ENCODE data around the gene LAYN. TPM values are rescaled to one million over a fixed set of nuclear protein-coding genes. Genes with fewer than 3 reads are reported as not detected.

Gene LAYN
- total and polyA plus RNA-seq, 2 of the 13 experiments (the other 11 are each of a cell fraction or from before 2014, with no cell fraction given) = 0.17 TPM; not detected in 1

DNA sequence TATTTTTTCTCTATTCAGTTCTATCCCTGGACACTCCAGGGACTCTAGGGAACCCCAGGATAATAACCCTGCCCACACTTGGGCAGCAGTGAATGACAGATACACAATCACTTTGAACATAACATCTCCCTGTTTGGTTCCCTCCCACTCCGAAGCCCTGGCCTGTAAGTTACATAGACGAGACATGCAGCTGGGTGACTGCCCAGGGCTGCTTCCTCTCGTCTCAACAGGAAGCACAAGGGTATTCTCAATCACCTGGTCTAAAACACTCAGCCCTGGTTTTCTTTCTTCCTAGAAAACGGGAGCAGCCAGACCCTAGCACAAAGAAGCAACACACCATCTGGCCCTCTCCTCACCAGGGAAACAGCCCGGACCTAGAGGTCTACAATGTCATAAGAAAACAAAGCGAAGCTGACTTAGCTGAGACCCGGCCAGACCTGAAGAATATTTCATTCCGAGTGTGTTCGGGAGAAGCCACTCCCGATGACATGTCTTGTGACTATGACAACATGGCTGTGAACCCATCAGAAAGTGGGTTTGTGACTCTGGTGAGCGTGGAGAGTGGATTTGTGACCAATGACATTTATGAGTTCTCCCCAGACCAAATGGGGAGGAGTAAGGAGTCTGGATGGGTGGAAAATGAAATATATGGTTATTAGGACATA, 19.4 kb downstream of the LAYN start:
- no peak for DNase-seq (ENCODE audit: low spot score)
- H3K4me3 ChIP-seq (replicated peaks in 1 of 3; ENCODE audit: insufficient read depth in 1 of 3, low read depth in 2 of 3, low read length in 3 of 3) = no peak overlapping the region
- intact Hi-C loops (cut with micrococcal nuclease; ENCODE audit: unreplicated experiment) = loop anchor here (5.0 kb wide), 1 partner anchor 108 kb away; no protein-coding TSS in a partner anchor
- H2AFZ ChIP-seq (ENCODE audit: low read length) = no peak overlapping the region
- ChIA-PET CTCF (ENCODE audit: low intra/inter-chr PET ratio, low total read pairs) (no interaction called here), POLR2A (no interaction called here)
- no peaks in the 10 kb centered on the region for H4K20me1 ChIP-seq (ENCODE audit: insufficient read depth, low read length)
- WGBS (ENCODE audit: low lambda C conversion rate) = 54% methylated on average over 11 of the region's 11 CpGs
- H3K9ac ChIP-seq (ENCODE audit: insufficient read depth, low read depth, low read length) = no peak overlapping the region
- ATAC-seq = no peak
- H3K36me3 ChIP-seq (replicated peaks in 1 of 2; ENCODE audit: control insufficient read depth in 1 of 2, insufficient read depth in 2 of 2, low read length in 2 of 2) = no peaks in the 10 kb centered on the region
- in situ Hi-C loops (cut with HindIII; ENCODE audit: extremely low pct_ligation_motif_present, low pct_unique_long_range_greater_than_20kb) = no loop called here
- H3K4me1 ChIP-seq (ENCODE audit: insufficient read depth, low read length) = peaks cover 35% of the 10 kb centered on the region
- no TSS peak for BruUV-seq (replicated peaks)
- no peaks in the 10 kb centered on the region for H3K79me2 ChIP-seq (ENCODE audit: insufficient read depth, low read length)
- no peaks in the 10 kb centered on the region for H3K27me3 ChIP-seq (ENCODE audit: control insufficient read depth in 1 of 2, insufficient read depth in 2 of 2, low read length in 2 of 2)
- TF ChIP-seq ZIK1 (CRISPR knock-in tag; IDR thresholded peaks at IDR 0.05; ENCODE audit: borderline replicate concordance, low read depth) = no peak
- no peak for TF ChIP-seq ZNF124 (CRISPR knock-in tag; IDR thresholded peaks at IDR 0.05)
- TF ChIP-seq ZNF430 (CRISPR knock-in tag; IDR thresholded peaks at IDR 0.05) = no peak
- no peak for FAIRE-seq
- H3K4me2 ChIP-seq (ENCODE audit: low read depth, low read length) = no peak overlapping the region
- peaks cover 6% of the 10 kb centered on the region; the same call in 1 of the 2 replicates for H3K9me3 ChIP-seq (ENCODE audit: low read length)
- H3K27ac ChIP-seq (ENCODE audit: extremely low read length, insufficient read depth, low read length) = no peak overlapping the region

DNA sequence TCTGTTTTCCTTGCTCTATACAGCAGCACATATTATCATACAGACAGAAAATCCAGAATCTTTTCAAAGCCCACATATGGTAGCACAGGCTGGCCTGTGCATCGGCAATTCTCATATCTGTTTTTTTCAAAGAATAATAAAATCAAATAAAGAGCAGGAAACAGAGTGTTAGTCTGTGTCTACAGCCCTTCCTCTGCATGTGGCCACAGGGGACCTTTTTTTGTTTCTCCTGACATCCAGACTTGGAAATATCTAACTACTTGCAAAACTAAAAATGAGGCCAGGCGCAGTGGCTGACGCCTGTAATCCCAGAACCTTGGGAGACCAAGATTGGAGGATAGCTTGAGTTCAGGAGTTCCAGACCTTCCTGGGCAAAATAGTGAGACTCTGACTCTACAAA, 20.3 kb downstream of the LAYN start:
- Histone ChIP-seq H3K79me2 (ENCODE audit: insufficient read depth, low read length) (no peaks in the 10 kb centered on the region), H3K4me3 (replicated peaks in 1 of 3; ENCODE audit: insufficient read depth in 1 of 3, low read depth in 2 of 3, low read length in 3 of 3) (no peak overlapping the region), H3K27ac (ENCODE audit: extremely low read length, insufficient read depth, low read length) (no peak overlapping the region), H3K27me3 (ENCODE audit: control insufficient read depth in 1 of 2, insufficient read depth in 2 of 2, low read length in 2 of 2) (no peaks in the 10 kb centered on the region), H3K4me2 (ENCODE audit: low read depth, low read length) (no peak overlapping the region), H3K4me1 (ENCODE audit: insufficient read depth, low read length) (peaks cover 41% of the 10 kb centered on the region), H3K9ac (ENCODE audit: insufficient read depth, low read depth, low read length) (no peak overlapping the region), H3K36me3 (replicated peaks in 1 of 2; ENCODE audit: control insufficient read depth in 1 of 2, insufficient read depth in 2 of 2, low read length in 2 of 2) (no peaks in the 10 kb centered on the region), H2AFZ (ENCODE audit: low read length) (no peak overlapping the region), H4K20me1 (ENCODE audit: insufficient read depth, low read length) (no peaks in the 10 kb centered on the region), H3K9me3 (ENCODE audit: low read length) (peaks cover 6% of the 10 kb centered on the region; the same call in 1 of the 2 replicates)
- FAIRE-seq = no peak
- BruUV-seq (replicated peaks) = no TSS peak
- DNase-seq (ENCODE audit: low spot score) = no peak
- in situ Hi-C loops (cut with HindIII; ENCODE audit: extremely low pct_ligation_motif_present, low pct_unique_long_range_greater_than_20kb) (no loop called here), intact Hi-C loops (cut with micrococcal nuclease; ENCODE audit: unreplicated experiment) (loop anchor here (5.0 kb wide), 1 partner anchor 108 kb away; no protein-coding TSS in a partner anchor)
- no peak for ATAC-seq
- POLR2A ChIA-PET = no interaction called here
- 84% methylated on average over 3 of the region's 3 CpGs for WGBS (ENCODE audit: low lambda C conversion rate)
- CTCF ChIA-PET (ENCODE audit: low intra/inter-chr PET ratio, low total read pairs) = no interaction called here
- TF ChIP-seq, protein P1, sequence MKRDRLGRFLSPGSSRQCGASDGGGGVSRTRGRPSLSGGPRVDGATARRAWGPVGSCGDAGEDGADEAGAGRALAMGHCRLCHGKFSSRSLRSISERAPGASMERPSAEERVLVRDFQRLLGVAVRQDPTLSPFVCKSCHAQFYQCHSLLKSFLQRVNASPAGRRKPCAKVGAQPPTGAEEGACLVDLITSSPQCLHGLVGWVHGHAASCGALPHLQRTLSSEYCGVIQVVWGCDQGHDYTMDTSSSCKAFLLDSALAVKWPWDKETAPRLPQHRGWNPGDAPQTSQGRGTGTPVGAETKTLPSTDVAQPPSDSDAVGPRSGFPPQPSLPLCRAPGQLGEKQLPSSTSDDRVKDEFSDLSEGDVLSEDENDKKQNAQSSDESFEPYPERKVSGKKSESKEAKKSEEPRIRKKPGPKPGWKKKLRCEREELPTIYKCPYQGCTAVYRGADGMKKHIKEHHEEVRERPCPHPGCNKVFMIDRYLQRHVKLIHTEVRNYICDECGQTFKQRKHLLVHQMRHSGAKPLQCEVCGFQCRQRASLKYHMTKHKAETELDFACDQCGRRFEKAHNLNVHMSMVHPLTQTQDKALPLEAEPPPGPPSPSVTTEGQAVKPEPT (CRISPR knock-in tag; IDR thresholded peaks at IDR 0.05; ENCODE audit: low read depth) = no peak
- TF ChIP-seq GTF3A (CRISPR knock-in tag; conservative IDR thresholded peaks at IDR 0.05) (no peak), PAX8 (CRISPR knock-in tag; IDR thresholded peaks at IDR 0.05; ENCODE audit: borderline replicate concordance) (no peak), SMARCE1 (IDR thresholded peaks at IDR 0.05; ENCODE audit: borderline replicate concordance) (no peak), HNRNPUL1 (IDR thresholded peaks at IDR 0.05; ENCODE audit: low read depth, low read length) (no peak), ZFP90 (CRISPR knock-in tag; IDR thresholded peaks at IDR 0.05; ENCODE audit: borderline replicate concordance) (no peak), JARID2 (CRISPR knock-in tag; IDR thresholded peaks at IDR 0.05; ENCODE audit: insufficient replicate concordance) (no peak), ZSCAN22 (CRISPR knock-in tag; IDR thresholded peaks at IDR 0.05) (no peak)
- TF ChIP-seq, protein P2, sequence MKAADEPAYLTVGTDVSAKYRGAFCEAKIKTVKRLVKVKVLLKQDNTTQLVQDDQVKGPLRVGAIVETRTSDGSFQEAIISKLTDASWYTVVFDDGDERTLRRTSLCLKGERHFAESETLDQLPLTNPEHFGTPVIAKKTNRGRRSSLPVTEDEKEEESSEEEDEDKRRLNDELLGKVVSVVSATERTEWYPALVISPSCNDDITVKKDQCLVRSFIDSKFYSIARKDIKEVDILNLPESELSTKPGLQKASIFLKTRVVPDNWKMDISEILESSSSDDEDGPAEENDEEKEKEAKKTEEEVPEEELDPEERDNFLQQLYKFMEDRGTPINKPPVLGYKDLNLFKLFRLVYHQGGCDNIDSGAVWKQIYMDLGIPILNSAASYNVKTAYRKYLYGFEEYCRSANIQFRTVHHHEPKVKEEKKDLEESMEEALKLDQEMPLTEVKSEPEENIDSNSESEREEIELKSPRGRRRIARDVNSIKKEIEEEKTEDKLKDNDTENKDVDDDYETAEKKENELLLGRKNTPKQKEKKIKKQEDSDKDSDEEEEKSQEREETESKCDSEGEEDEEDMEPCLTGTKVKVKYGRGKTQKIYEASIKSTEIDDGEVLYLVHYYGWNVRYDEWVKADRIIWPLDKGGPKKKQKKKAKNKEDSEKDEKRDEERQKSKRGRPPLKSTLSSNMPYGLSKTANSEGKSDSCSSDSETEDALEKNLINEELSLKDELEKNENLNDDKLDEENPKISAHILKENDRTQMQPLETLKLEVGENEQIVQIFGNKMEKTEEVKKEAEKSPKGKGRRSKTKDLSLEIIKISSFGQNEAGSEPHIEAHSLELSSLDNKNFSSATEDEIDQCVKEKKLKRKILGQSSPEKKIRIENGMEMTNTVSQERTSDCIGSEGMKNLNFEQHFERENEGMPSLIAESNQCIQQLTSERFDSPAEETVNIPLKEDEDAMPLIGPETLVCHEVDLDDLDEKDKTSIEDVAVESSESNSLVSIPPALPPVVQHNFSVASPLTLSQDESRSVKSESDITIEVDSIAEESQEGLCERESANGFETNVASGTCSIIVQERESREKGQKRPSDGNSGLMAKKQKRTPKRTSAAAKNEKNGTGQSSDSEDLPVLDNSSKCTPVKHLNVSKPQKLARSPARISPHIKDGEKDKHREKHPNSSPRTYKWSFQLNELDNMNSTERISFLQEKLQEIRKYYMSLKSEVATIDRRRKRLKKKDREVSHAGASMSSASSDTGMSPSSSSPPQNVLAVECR (CRISPR knock-in tag; IDR thresholded peaks at IDR 0.05; ENCODE audit: borderline replicate concordance) = no peak
